Osteoblast (primary cell): ENCODE measurements around the gene DNAJA3. TPM values are rescaled to one million over a fixed set of nuclear protein-coding genes. Genes with fewer than 3 reads are reported as not detected.

Experiments used
- DNase-seq: peaks from one replicate; pipeline ENCODE4 v3.0.0; 2011; ENCODE audit warnings: low spot score, mixed read lengths; ENCODE audit not compliant: insufficient read length; ENCODE audit errors: missing footprints
- H2AFZ ChIP-seq: 2 replicates; pipeline ENCODE4 v1.6.0; 2011; ENCODE audit warnings: mild to moderate bottlenecking, low read length
- H3K27ac ChIP-seq: 2 replicates; pipeline ENCODE4 v1.5.1; 2011; ENCODE audit warnings: mild to moderate bottlenecking, low read depth, low read length, moderate library complexity
- H3K27me3 ChIP-seq: 2 replicates; pipeline ENCODE4 v1.6.0; 2012; ENCODE audit warnings: mild to moderate bottlenecking, control low read depth, inconsistent platforms, low read length, moderate library complexity; ENCODE audit not compliant: insufficient read depth
- H3K36me3 ChIP-seq: 2 replicates; pipeline ENCODE4 v1.5.1; 2011; ENCODE audit warnings: mild to moderate bottlenecking, low read length, control low read depth, moderate library complexity; ENCODE audit not compliant: insufficient read depth
- H3K4me1 ChIP-seq: 2 replicates; pipeline ENCODE4 v1.5.1; 2011; ENCODE audit warnings: mild to moderate bottlenecking, low read length, control low read depth, moderate library complexity; ENCODE audit not compliant: insufficient read depth
- H3K4me2 ChIP-seq: 2 replicates; pipeline ENCODE4 v1.6.0; 2011; ENCODE audit warnings: mild to moderate bottlenecking, low read length; ENCODE audit not compliant: insufficient read depth
- H3K4me3 ChIP-seq: fragments of 200-600 bp; sonication (generic); 3 replicates; pipeline ENCODE4 v1.5.1; 2012; ENCODE audit warnings: mild to moderate bottlenecking, low read length, inconsistent platforms; ENCODE audit not compliant: insufficient read depth
- H3K79me2 ChIP-seq: 2 replicates; pipeline ENCODE4 v1.6.0; 2012; ENCODE audit warnings: mild to moderate bottlenecking, low read length, control low read depth, inconsistent platforms; ENCODE audit not compliant: insufficient read depth
- H3K9me3 ChIP-seq: 2 replicates; pipeline ENCODE4 v1.5.1; 2011; ENCODE audit warnings: low read depth, low read length, control low read depth
- H4K20me1 ChIP-seq: 2 replicates; pipeline ENCODE4 v1.6.0; 2012; ENCODE audit warnings: mild to moderate bottlenecking, low read length, control low read depth; ENCODE audit not compliant: insufficient read depth
- total RNA-seq: library from RNA; depleted of rRNA; stranded (reverse); fragments of >200 nt; gene quantifications from 2 replicates; pipeline ENCODE4 v1.2.3, GENCODE V29; 2012
- TF ChIP-seq, protein P1 (sequence below): IDR thresholded peaks from 2 replicates; pipeline ENCODE4 v1.5.1; 2011; ENCODE audit warnings: mild to moderate bottlenecking, low read depth, low read length, moderate library complexity; ENCODE audit errors: extremely low read depth

DNAJA3 gene
- total RNA-seq, 1 donor, result 30.0 TPM

GRCh38 chr16:4410335-4411075 lies 15.2 kb upstream of the DNAJA3 start:
- Histone ChIP-seq H3K27ac (no peak overlapping the region), H3K4me1 (peaks cover 22% of the 10 kb centered on the region)

DNA sequence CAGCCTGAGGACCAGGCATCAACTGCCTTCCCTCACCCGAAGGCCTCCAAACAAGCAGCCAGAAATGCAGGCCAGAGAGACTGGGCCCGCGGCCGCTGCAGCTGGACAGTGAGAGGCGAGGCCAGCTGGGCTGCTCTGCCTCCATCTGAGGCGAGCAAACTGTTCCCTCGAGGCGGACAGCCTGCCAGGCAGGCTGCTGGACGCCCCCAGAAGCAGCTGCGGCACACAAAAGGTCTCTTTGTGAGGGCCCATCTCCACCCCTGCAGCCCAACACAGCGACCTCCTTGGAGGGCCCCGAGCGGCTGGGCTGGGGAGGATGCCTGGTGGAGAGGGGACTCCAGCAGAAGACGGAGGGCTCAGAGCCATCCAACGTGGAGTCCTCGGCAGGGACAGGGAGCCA lies 14.0 kb upstream of the DNAJA3 start:
- no peak overlapping the region for H3K27ac ChIP-seq
- DNase-seq, result peak; percentile 41
- H3K4me2 ChIP-seq, result no peak overlapping the region
- no peak overlapping the region for H2AFZ ChIP-seq
- H3K9me3 ChIP-seq, result no peaks in the 10 kb centered on the region
- no peak overlapping the region for H3K4me3 ChIP-seq
- no peaks in the 10 kb centered on the region for H3K27me3 ChIP-seq
- H3K4me1 ChIP-seq, result peaks cover 24% of the 10 kb centered on the region
- H3K36me3 ChIP-seq, result peaks cover 6% of the 10 kb centered on the region
- TF ChIP-seq, protein P1, sequence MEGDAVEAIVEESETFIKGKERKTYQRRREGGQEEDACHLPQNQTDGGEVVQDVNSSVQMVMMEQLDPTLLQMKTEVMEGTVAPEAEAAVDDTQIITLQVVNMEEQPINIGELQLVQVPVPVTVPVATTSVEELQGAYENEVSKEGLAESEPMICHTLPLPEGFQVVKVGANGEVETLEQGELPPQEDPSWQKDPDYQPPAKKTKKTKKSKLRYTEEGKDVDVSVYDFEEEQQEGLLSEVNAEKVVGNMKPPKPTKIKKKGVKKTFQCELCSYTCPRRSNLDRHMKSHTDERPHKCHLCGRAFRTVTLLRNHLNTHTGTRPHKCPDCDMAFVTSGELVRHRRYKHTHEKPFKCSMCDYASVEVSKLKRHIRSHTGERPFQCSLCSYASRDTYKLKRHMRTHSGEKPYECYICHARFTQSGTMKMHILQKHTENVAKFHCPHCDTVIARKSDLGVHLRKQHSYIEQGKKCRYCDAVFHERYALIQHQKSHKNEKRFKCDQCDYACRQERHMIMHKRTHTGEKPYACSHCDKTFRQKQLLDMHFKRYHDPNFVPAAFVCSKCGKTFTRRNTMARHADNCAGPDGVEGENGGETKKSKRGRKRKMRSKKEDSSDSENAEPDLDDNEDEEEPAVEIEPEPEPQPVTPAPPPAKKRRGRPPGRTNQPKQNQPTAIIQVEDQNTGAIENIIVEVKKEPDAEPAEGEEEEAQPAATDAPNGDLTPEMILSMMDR, result no peak
- H3K79me2 ChIP-seq, result peaks cover 41% of the 10 kb centered on the region
- peaks cover 43% of the 10 kb centered on the region for H4K20me1 ChIP-seq

More at GRCh38 chr16:4410335-4411075, 15.2 kb upstream of the DNAJA3 start:
- Histone ChIP-seq H3K4me2 (no peak overlapping the region), H3K79me2 (peaks cover 38% of the 10 kb centered on the region), H2AFZ (no peak overlapping the region), H4K20me1 (peaks cover 43% of the 10 kb centered on the region), H3K4me3 (no peak overlapping the region), H3K27me3 (no peaks in the 10 kb centered on the region), H3K9me3 (no peaks in the 10 kb centered on the region), H3K36me3 (peaks cover 6% of the 10 kb centered on the region)
- TF ChIP-seq, protein P1, result no peak
- DNase-seq, result peak; percentile 91

GRCh38 chr16:4412159-4412558 lies 13.5 kb upstream of the DNAJA3 start:
- Histone ChIP-seq H3K36me3 (peaks cover 6% of the 10 kb centered on the region), H4K20me1 (peaks cover 43% of the 10 kb centered on the region), H3K4me1 (peaks cover 27% of the 10 kb centered on the region), H2AFZ (no peak overlapping the region), H3K27ac (no peak overlapping the region), H3K79me2 (peaks cover 41% of the 10 kb centered on the region), H3K4me2 (no peak overlapping the region), H3K27me3 (no peaks in the 10 kb centered on the region), H3K9me3 (no peaks in the 10 kb centered on the region), H3K4me3 (no peak overlapping the region)
- peak; percentile 82 for DNase-seq
- TF ChIP-seq, protein P1, result no peak

- Histone ChIP-seq H3K27me3 (no peaks in the 10 kb centered on the region), H3K79me2 (peaks cover 41% of the 10 kb centered on the region), H3K9me3 (no peaks in the 10 kb centered on the region), H3K4me2 (no peak overlapping the region), H3K4me1 (peaks cover 25% of the 10 kb centered on the region), H3K36me3 (no peaks in the 10 kb centered on the region), H3K27ac (no peak overlapping the region), H2AFZ (no peak overlapping the region), H4K20me1 (peaks cover 42% of the 10 kb centered on the region), H3K4me3 (no peak overlapping the region)
- TF ChIP-seq, protein P1, result no peak
- DNase-seq, result no peak
Measured at GRCh38 chr16:4412854-4413253, 12.8 kb upstream of the DNAJA3 start.
